ENCODE data around the gene GATA1.

DNA sequence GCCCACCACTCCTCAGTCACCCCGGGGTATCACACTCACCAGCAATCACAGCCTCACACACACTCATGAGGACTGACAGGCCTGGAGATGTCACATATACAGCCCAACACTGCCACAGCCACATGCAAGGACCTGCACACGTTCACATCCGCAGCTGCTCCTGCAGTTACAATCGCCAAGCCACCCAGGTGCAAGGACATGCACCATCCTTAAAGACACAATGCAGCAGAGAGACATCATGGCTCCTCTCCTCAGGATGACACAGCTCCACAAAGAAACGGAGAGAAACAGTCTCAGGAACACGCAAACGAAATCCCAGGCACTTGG is 48.0 kb downstream of the GATA1 start:
- TF ChIP-seq POLR2AphosphoS5 (IDR thresholded peaks at IDR 0.05; ENCODE audit: low read depth, low read length) (no peak), POLR2A (IDR thresholded peaks at IDR 0.05; ENCODE audit: low read depth, low read length) (no peak), TAF1 (IDR thresholded peaks at IDR 0.05; ENCODE audit: low read depth, low read length) (no peak), SPI1 (IDR thresholded peaks at IDR 0.05; ENCODE audit: low read depth, low read length) (no peak), PAX5 (IDR thresholded peaks at IDR 0.05; ENCODE audit: insufficient read depth, low read length, severe bottlenecking) (no peak), POU2F2 (IDR thresholded peaks at IDR 0.05; ENCODE audit: low read depth, low read length) (no peak)

Data from GM12891 (cell line).